HEK293 (cell line): Measurements from ENCODE around the gene ZNF652.

Experiments
- CTCF ChIA-PET: fragments of 350-600 bp; formaldehyde crosslinking; extraction: SDS; loops from one replicate; lab custom pipeline; 2021; ENCODE audit warnings: antibody characterized with exemption; lab: Yijun Ruan, JAX
- POLR2A ChIA-PET: fragments of 300-600 bp; formaldehyde crosslinking; extraction: SDS; loops from one replicate; lab custom pipeline; 2020; ENCODE audit warnings: antibody characterized with exemption, inconsistent platforms; lab: Yijun Ruan, JAX
- H3K27ac ChIP-seq: fragments of 200-500 bp; sonication (Bioruptor generic); 2 replicates; pipeline ENCODE4 v1.5.1; 2014; ENCODE audit warnings: low read depth, low read length, control low read depth, inconsistent platforms; ENCODE audit errors: extremely low read depth
- H3K36me3 ChIP-seq, 2 experiments: fragments of 200-500 bp in 1 of 2; sonication (Bioruptor generic) in 1 of 2; 1 replicate in 1 of 2; 2 replicates in 1 of 2; pipeline ENCODE4 v1.5.1; 2014 to 2017; ENCODE audit warnings: inconsistent platforms in 2 of 2, low read length in 2 of 2; ENCODE audit not compliant: control insufficient read depth in 2 of 2, insufficient read depth in 1 of 2
- H3K4me1 ChIP-seq: fragments of 200-500 bp; sonication (Bioruptor generic); 2 replicates; pipeline ENCODE4 v1.5.1; 2014; ENCODE audit warnings: mild to moderate bottlenecking, low read length, inconsistent platforms; ENCODE audit not compliant: control insufficient read depth, insufficient read depth
- H3K4me3 ChIP-seq: 2 replicates; pipeline ENCODE4 v1.5.1; 2011; ENCODE audit warnings: low read depth, mild to moderate bottlenecking, control low read depth, low read length, moderate library complexity
- H3K9me3 ChIP-seq: fragments of 200-500 bp; sonication (Bioruptor generic); 2 replicates; pipeline ENCODE4 v1.5.1; 2014; ENCODE audit warnings: low read depth, low read length, inconsistent platforms; ENCODE audit not compliant: control insufficient read depth, insufficient read depth
- BCL11A ChIP-seq: fragments of 450-650 bp; formaldehyde crosslinking; IDR thresholded peaks from 2 replicates; pipeline ENCODE4 v1.5.1; 2016; ENCODE audit warnings: low read depth, missing biosample characterization, missing genetic modification characterization
- PRDM1 ChIP-seq: fragments of 450-650 bp; formaldehyde crosslinking; IDR thresholded peaks from 2 replicates; pipeline ENCODE4; 2016; ENCODE audit warnings: missing biosample characterization, missing genetic modification characterization
- SALL2 ChIP-seq: fragments of 450-650 bp; formaldehyde crosslinking; IDR thresholded peaks from 2 replicates; pipeline ENCODE4 v1.5.0; 2017; ENCODE audit warnings: missing biosample characterization, mild to moderate bottlenecking, missing genetic modification characterization, borderline replicate concordance
- SCRT1 ChIP-seq: fragments of 450-650 bp; formaldehyde crosslinking; IDR thresholded peaks from 2 replicates; pipeline ENCODE4 v1.5.1; 2016; ENCODE audit warnings: missing biosample characterization, missing genetic modification characterization, borderline replicate concordance
- ZBTB17 ChIP-seq: fragments of 450-650 bp; formaldehyde crosslinking; IDR thresholded peaks from 2 replicates; pipeline ENCODE4 v1.5.1; 2016; ENCODE audit warnings: missing biosample characterization, missing genetic modification characterization
- ZBTB20 ChIP-seq: fragments of 450-650 bp; formaldehyde crosslinking; IDR thresholded peaks from 2 replicates; pipeline ENCODE4 v1.5.1; 2016; ENCODE audit warnings: missing biosample characterization, missing genetic modification characterization
- ZBTB48 ChIP-seq: fragments of 450-650 bp; formaldehyde crosslinking; IDR thresholded peaks from 2 replicates; pipeline ENCODE4 v1.5.1; 2016; ENCODE audit warnings: missing biosample characterization, missing genetic modification characterization
- ZFP3 ChIP-seq: fragments of 450-650 bp; formaldehyde crosslinking; IDR thresholded peaks from 2 replicates; pipeline ENCODE4 v1.5.1; 2016; ENCODE audit warnings: low read depth, missing biosample characterization, missing genetic modification characterization
- ZNF169 ChIP-seq: fragments of 450-650 bp; formaldehyde crosslinking; IDR thresholded peaks from 2 replicates; pipeline ENCODE4 v1.5.1; 2016; ENCODE audit warnings: missing biosample characterization, missing genetic modification characterization
- ZNF184 ChIP-seq: fragments of 450-650 bp; IDR thresholded peaks from 2 replicates; pipeline ENCODE4 v1.5.1; 2018; ENCODE audit warnings: missing biosample characterization, mild to moderate bottlenecking, missing genetic modification characterization
- ZNF24 ChIP-seq: fragments of 450-650 bp; formaldehyde crosslinking; IDR thresholded peaks from 2 replicates; pipeline ENCODE4 v1.5.1; 2016; ENCODE audit warnings: missing biosample characterization, missing genetic modification characterization
- ZNF341 ChIP-seq: fragments of 450-650 bp; formaldehyde crosslinking; IDR thresholded peaks from 2 replicates; pipeline ENCODE4; 2016; ENCODE audit warnings: low read depth, missing biosample characterization, missing genetic modification characterization
- ZNF473 ChIP-seq: fragments of 450-650 bp; formaldehyde crosslinking; IDR thresholded peaks from 2 replicates; pipeline ENCODE4 v1.5.1; 2017; ENCODE audit warnings: missing biosample characterization, missing genetic modification characterization
- ZNF629 ChIP-seq: fragments of 450-650 bp; formaldehyde crosslinking; IDR thresholded peaks from 2 replicates; pipeline ENCODE4 v1.5.1; 2017; ENCODE audit warnings: missing biosample characterization, missing genetic modification characterization
- ZNF677 ChIP-seq: fragments of 450-650 bp; IDR thresholded peaks from 2 replicates; pipeline ENCODE4 v1.5.0; 2018; ENCODE audit warnings: missing biosample characterization, mild to moderate bottlenecking, missing genetic modification characterization, moderate library complexity
- ZNF777 ChIP-seq: fragments of 450-650 bp; formaldehyde crosslinking; IDR thresholded peaks from 2 replicates; pipeline ENCODE4 v1.5.1; 2017; ENCODE audit warnings: missing biosample characterization, missing genetic modification characterization, borderline replicate concordance
- TF ChIP-seq, protein P1 (sequence below): fragments of 450-650 bp; formaldehyde crosslinking; IDR thresholded peaks from 2 replicates; pipeline ENCODE4 v1.5.1; 2016; ENCODE audit warnings: missing biosample characterization, missing genetic modification characterization
- TF ChIP-seq, protein P2 (sequence below): fragments of 450-650 bp; formaldehyde crosslinking; IDR thresholded peaks from 2 replicates; pipeline ENCODE4 v1.5.1; 2016; ENCODE audit warnings: missing biosample characterization, missing genetic modification characterization, low read depth
- TF ChIP-seq, protein P3 (sequence below): fragments of 450-650 bp; formaldehyde crosslinking; optimal IDR thresholded peaks from 2 replicates; pipeline ENCODE3; 2016; ENCODE audit warnings: missing biosample characterization, mild to moderate bottlenecking, missing genetic modification characterization
- TF ChIP-seq, protein P4 (sequence below): fragments of 450-650 bp; formaldehyde crosslinking; IDR thresholded peaks from 2 replicates; pipeline ENCODE4 v1.5.1; 2016; ENCODE audit warnings: missing biosample characterization, missing genetic modification characterization

ZNF652 gene

DNA sequence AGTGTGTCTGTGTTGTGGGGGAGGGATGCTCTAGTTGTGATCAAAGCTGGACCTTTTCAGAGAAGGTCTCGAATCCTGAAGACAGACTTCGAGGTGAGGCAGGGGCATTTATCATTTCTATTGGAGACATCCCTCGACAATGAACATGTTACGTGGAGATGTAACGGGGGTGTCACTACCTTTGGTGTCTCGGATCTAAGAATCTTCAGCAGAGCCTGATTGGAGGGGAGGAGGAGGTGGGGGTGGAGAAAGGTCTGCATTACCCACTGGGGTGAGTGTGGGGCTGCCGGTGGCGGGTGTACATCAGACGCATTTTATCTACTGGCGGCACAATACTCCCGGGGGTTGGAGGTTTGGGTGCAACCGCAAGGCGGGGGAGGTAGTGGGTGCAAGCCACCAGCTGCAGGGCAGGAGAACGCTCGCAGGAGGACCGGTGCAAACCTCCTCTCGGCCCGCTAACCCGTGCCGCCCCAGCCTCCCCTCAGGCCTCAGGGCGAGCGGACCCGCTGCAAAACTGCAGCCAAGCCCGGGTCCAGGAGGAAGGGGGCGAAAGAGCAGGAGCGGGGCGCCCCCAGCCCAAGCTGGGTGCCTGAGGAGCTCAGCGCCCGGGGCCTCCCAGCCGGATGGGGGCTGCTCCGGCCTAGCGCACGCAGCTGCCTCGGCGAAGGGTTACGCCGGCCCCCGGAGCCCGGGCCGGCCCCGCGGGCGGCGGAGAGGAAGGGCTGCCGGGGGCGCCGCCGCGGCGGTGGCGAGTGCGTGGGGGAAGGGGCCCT lies 735 bp downstream of the ZNF652 start (continued):
- TF ChIP-seq, protein P1, sequence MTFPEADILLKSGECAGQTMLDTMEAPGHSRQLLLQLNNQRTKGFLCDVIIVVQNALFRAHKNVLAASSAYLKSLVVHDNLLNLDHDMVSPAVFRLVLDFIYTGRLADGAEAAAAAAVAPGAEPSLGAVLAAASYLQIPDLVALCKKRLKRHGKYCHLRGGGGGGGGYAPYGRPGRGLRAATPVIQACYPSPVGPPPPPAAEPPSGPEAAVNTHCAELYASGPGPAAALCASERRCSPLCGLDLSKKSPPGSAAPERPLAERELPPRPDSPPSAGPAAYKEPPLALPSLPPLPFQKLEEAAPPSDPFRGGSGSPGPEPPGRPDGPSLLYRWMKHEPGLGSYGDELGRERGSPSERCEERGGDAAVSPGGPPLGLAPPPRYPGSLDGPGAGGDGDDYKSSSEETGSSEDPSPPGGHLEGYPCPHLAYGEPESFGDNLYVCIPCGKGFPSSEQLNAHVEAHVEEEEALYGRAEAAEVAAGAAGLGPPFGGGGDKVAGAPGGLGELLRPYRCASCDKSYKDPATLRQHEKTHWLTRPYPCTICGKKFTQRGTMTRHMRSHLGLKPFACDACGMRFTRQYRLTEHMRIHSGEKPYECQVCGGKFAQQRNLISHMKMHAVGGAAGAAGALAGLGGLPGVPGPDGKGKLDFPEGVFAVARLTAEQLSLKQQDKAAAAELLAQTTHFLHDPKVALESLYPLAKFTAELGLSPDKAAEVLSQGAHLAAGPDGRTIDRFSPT = peak; percentile 58; the same call in 1 of the 2 replicates
- TF ChIP-seq, protein P2, sequence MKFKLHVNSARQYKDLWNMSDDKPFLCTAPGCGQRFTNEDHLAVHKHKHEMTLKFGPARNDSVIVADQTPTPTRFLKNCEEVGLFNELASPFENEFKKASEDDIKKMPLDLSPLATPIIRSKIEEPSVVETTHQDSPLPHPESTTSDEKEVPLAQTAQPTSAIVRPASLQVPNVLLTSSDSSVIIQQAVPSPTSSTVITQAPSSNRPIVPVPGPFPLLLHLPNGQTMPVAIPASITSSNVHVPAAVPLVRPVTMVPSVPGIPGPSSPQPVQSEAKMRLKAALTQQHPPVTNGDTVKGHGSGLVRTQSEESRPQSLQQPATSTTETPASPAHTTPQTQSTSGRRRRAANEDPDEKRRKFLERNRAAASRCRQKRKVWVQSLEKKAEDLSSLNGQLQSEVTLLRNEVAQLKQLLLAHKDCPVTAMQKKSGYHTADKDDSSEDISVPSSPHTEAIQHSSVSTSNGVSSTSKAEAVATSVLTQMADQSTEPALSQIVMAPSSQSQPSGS (tag by site-specific recombination) = no peak
- TF ChIP-seq BCL11A = peak; percentile 39; the same call in 1 of the 2 replicates

DNA sequence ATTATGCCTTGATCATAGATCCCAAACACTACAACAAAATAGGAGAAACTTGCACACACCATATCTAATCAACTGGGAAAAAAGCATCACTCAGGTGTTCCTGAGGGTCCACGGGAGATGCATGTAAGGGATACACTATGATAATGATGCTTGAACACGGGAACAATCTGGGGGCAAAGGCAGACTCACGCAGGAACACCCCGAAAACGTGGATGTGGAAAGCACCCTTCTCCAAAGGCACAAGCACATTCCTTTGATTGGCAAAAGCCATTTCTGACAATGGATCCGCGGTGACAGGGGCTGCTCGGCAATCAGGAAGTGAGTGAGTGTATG lies 1.3 kb downstream of the ZNF652 start:
- ChIA-PET CTCF (interaction anchor here (0.6 to 11.1 kb wide), 2 partner anchors 15 to 43 kb away, joined by 4 to 91 read pairs; no protein-coding TSS in a partner anchor), POLR2A (no interaction called here)
- H3K9me3 ChIP-seq = no peaks in the 10 kb centered on the region
- peak overlapping the region; percentile 94 for H3K4me3 ChIP-seq
- TF ChIP-seq ZBTB17 (tag by site-specific recombination) = peak; percentile 100
- TF ChIP-seq ZNF629 = no peak
- no peak for TF ChIP-seq ZFP3 (tag by site-specific recombination)
- TF ChIP-seq, protein P3, sequence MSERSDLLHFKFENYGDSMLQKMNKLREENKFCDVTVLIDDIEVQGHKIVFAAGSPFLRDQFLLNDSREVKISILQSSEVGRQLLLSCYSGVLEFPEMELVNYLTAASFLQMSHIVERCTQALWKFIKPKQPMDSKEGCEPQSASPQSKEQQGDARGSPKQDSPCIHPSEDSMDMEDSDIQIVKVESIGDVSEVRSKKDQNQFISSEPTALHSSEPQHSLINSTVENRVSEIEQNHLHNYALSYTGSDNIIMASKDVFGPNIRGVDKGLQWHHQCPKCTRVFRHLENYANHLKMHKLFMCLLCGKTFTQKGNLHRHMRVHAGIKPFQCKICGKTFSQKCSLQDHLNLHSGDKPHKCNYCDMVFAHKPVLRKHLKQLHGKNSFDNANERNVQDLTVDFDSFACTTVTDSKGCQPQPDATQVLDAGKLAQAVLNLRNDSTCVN (tag by site-specific recombination) = no peak
- TF ChIP-seq ZNF169 (tag by site-specific recombination) = no peak
- TF ChIP-seq SALL2 = no peak
- TF ChIP-seq ZNF184 (tag by site-specific recombination) = no peak
- TF ChIP-seq ZNF777 (tag by site-specific recombination) = 0 out of 2 replicates have a peak, but pooled peaks have one; percentile 3
- TF ChIP-seq, protein P4, sequence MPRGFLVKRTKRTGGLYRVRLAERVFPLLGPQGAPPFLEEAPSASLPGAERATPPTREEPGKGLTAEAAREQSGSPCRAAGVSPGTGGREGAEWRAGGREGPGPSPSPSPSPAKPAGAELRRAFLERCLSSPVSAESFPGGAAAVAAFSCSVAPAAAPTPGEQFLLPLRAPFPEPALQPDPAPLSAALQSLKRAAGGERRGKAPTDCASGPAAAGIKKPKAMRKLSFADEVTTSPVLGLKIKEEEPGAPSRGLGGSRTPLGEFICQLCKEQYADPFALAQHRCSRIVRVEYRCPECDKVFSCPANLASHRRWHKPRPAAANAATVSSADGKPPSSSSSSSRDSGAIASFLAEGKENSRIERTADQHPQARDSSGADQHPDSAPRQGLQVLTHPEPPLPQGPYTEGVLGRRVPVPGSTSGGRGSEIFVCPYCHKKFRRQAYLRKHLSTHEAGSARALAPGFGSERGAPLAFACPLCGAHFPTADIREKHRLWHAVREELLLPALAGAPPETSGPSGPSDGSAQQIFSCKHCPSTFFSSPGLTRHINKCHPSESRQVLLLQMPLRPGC (tag by site-specific recombination) = no peak
- H3K27ac ChIP-seq = peak overlapping the region; percentile 98; the same call in 1 of the 2 replicates
- no peaks in the 10 kb centered on the region; a peak in 1 of 3 replicates for H3K36me3 ChIP-seq
- H3K4me1 ChIP-seq = peaks cover 38% of the 10 kb centered on the region

DNA sequence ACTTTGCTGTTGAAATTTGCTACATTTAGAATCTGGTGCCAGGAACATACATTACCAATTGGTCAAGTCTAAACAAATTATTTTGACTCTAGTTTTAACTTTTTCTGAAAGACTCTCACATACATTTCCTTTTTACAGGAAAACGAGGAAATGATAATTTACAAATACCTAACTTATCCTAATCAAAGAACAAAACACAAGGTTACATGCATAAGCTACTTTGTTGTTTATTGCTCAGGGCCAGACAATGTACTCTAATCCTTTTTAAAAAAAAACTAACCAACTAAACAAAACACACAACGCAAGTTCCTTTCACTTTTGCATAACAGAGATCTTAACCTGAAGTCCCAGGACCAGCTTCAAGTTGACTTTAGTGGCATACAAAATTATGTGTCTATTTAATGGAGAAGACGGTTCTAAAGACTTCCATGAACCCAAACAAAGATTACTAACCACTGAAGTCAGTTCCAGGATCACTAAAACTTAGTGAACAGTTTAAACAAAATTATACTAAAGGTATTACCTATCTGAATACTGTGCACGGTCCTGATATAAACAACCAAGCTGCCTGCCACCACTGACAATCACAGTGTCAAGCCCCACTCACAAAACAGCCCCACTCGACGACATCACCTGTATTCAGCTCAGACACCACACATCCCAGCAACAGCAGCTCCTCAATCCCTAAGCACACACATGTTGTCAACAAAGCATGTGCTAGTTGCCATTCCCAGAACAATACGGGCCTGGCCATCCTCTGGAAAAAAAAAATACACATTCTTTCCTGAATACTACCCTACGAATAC lies 1.9 kb downstream of the ZNF652 start:
- POLR2A ChIA-PET = interaction anchor here (0.6 kb wide), 1 partner anchor 420 kb away, joined by 4 read pairs; no protein-coding TSS in a partner anchor
- Histone ChIP-seq H3K9me3 (no peaks in the 10 kb centered on the region), H3K36me3 (no peaks in the 10 kb centered on the region; a peak in 1 of 3 replicates), H3K27ac (no peak overlapping the region), H3K4me3 (peak overlapping the region; percentile 94), H3K4me1 (peaks cover 38% of the 10 kb centered on the region)
- TF ChIP-seq ZBTB20 (tag by site-specific recombination) (peak; percentile 76), ZBTB48 (tag by site-specific recombination) (peak; percentile 62), PRDM1 (tag by site-specific recombination) (peak; percentile 91), ZNF341 (tag by site-specific recombination) (no peak), ZNF677 (tag by site-specific recombination) (no peak), ZNF473 (tag by site-specific recombination) (no peak), SCRT1 (tag by site-specific recombination) (no peak), ZNF24 (tag by site-specific recombination) (no peak)
- CTCF ChIA-PET = interaction anchor here (0.6 to 11.1 kb wide), 7 partner anchors 8 to 197 kb away, joined by 3 to 91 read pairs (median 5); no protein-coding TSS in a partner anchor
